Jurkat, Clone E6-1 (cell line): ENCODE data around the gene DACT1. TPM values are rescaled to one million over a fixed set of nuclear protein-coding genes. Genes with fewer than 3 reads are reported as not detected.
"Not testable (repeated sequence)": the region's sequence is repeated elsewhere in the genome, so short reads cannot be mapped to it uniquely, and the experiment has no call there.

Source experiments
- DNase-seq: peaks from one replicate; pipeline ENCODE4 v3.0.0-alpha.2; 2011; ENCODE audit warnings: low read depth, low spot score
- H3K4me3 ChIP-seq: 2 replicates; pipeline ENCODE4 v1.5.1; 2011; ENCODE audit warnings: mild to moderate bottlenecking, low read length, control low read depth, moderate library complexity
- polyA plus RNA-seq: library from polyadenylated mRNA; unstranded; fragments of >200 nt; gene quantifications from one replicate; pipeline ENCODE4 v1.2.1, GENCODE V29; 2012; ENCODE audit warnings: missing spikeins; ENCODE audit not compliant: insufficient read length, insufficient read depth

DACT1 gene, protein sequence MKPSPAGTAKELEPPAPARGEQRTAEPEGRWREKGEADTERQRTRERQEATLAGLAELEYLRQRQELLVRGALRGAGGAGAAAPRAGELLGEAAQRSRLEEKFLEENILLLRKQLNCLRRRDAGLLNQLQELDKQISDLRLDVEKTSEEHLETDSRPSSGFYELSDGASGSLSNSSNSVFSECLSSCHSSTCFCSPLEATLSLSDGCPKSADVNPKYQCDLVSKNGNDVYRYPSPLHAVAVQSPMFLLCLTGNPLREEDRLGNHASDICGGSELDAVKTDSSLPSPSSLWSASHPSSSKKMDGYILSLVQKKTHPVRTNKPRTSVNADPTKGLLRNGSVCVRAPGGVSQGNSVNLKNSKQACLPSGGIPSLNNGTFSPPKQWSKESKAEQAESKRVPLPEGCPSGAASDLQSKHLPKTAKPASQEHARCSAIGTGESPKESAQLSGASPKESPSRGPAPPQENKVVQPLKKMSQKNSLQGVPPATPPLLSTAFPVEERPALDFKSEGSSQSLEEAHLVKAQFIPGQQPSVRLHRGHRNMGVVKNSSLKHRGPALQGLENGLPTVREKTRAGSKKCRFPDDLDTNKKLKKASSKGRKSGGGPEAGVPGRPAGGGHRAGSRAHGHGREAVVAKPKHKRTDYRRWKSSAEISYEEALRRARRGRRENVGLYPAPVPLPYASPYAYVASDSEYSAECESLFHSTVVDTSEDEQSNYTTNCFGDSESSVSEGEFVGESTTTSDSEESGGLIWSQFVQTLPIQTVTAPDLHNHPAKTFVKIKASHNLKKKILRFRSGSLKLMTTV
- polyA plus RNA-seq = 1.2 TPM

DNA sequence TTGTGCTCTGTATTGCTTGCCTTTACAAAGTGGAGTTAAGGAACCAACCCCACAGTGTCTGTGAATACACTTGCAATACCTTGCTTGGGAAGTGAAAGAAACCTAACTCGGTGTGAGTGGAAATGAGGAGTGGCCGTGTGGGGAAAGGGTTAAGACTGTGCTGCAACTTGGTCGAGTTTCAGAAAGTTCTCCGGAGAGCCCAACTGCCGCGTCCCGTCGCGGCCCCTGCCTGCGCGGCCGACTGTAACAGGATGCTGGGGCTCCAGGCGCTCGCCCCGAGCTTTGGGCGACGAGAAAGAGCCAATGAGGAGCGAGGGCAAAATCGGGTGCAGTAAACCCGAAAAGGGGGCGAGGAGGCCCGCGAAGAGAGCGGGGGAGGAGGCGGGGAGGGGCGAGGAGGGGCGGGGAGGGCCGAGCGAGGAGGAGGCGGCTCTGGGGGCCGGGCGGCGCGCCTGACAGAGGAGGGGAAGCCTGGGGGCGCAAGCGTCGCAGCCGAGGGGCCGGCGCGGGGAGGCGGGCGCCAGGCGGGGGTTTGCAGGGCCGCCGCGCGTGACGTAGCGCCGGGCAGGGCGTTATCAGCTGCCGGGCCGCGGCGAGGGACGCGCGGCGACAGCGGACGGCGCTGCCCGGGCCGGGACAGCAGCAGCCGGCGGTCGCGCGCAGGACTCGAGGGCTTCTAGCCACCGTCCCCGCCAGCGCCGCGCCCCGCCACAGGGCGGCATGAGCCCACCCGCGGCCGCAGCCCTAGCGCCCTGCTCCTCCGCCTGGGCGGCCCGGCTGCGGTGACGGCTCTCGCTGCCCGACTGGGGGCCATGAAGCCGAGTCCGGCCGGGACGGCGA lies at the start of gene DACT1:
Gene DACT1 (plus strand): TSS at position 572 of the 840 bp plus-strand sequence. CDS start 241 bp downstream, at position 813.
- peak; percentile 2 for DNase-seq

DNA sequence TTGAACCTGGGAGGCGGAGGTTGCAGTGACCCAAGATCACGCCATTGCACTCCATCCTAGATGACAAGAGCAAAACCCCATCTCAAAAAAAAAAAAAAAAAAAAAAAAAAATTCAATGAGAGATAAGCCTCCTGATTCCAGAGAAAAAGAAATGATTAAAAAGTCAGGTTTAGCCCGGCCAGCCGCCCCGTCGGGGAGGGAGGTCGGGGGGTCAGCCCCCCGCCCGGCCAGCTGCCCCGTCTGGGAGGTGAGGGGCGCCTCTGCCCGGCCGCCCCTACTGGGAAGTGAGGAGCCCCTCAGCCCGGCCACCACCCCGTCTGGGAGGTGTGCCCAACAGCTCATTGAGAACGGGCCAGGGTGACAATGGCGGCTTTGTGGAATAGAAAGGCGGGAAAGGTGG lies 49.4 kb upstream of the DACT1 start:
- not testable (repeated sequence) for DNase-seq

More for the DNA sequence above, at the start of gene DACT1:
- H3K4me3 ChIP-seq = peak within 1 kb of the TSS; percentile 28

GRCh38 chr14:58593977-58594376 lies 43.8 kb upstream of the DACT1 start:
- DNase-seq = no peak
- H3K4me3 ChIP-seq = no peak overlapping the region

More for the DNA sequence above, 49.4 kb upstream of the DACT1 start:
- not testable (repeated sequence) for H3K4me3 ChIP-seq

GRCh38 chr14:58597041-58597440 lies 40.7 kb upstream of the DACT1 start:
- no peak for DNase-seq
- H3K4me3 ChIP-seq = no peak overlapping the region

GRCh38 chr14:58598028-58598803 lies 39.5 kb upstream of the DACT1 start:
- DNase-seq = peak; percentile 87
- no peak overlapping the region for H3K4me3 ChIP-seq

- no peak overlapping the region for H3K4me3 ChIP-seq
Observed at GRCh38 chr14:58598804-58599525, 38.8 kb upstream of the DACT1 start.

GRCh38 chr14:58599707-58600106 lies 38.1 kb upstream of the DACT1 start:
- H3K4me3 ChIP-seq = no peak overlapping the region
- no peak for DNase-seq

More at GRCh38 chr14:58598804-58599525, 38.8 kb upstream of the DACT1 start:
- peak; percentile 76 for DNase-seq

GRCh38 chr14:58605465-58605864 lies 32.3 kb upstream of the DACT1 start:
- no peak for DNase-seq
- no peak overlapping the region for H3K4me3 ChIP-seq

GRCh38 chr14:58607131-58607951 lies 30.4 kb upstream of the DACT1 start:
- no peak for DNase-seq
- H3K4me3 ChIP-seq = no peak overlapping the region

- DNase-seq = no peak
- H3K4me3 ChIP-seq = no peak overlapping the region
Observed at GRCh38 chr14:58607952-58608317, 29.8 kb upstream of the DACT1 start.

GRCh38 chr14:58617619-58618018 lies 20.1 kb upstream of the DACT1 start:
- H3K4me3 ChIP-seq = no peak overlapping the region
- no peak for DNase-seq

DNA sequence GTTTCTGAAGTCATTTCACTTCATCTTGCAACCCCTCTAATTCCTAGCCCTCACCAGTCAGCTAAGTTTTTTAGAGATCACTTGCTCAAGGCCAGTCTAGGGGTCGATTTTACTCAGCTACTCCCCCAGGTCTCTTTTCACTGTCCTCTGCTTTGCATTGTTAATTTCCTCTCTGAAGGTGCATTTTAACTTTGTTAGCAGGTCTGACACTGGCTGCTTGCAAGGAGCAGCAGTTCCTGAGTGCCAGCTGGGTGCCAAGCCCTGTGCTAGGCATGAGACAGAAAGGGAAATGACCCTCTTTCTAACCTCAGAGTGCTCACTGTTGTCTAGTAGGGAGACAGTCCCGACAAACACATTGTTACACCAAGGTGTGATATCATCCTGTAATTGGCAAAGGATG lies 17.8 kb upstream of the DACT1 start:
- DNase-seq = no peak
- no peak overlapping the region for H3K4me3 ChIP-seq

DNA sequence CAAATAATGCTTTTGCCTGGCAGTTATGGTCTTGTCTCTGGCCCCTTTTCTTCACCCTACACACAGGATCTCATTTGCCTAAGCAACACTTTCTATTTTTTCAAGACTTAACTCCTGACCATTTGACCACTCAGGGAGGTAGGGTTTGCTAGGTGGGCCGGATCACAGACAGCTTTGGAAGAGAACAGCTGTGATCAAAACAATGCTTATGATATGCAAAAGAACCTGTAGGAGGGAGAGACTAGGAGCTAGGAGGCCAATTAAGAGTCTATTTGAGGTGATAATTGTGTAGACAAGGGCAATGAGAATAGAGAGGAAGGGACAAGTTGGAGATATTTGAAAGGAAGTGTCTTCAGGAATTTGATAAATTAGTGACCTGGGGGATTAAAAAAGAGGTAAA lies 12.3 kb upstream of the DACT1 start:
- H3K4me3 ChIP-seq = no peak overlapping the region
- DNase-seq = no peak

DNA sequence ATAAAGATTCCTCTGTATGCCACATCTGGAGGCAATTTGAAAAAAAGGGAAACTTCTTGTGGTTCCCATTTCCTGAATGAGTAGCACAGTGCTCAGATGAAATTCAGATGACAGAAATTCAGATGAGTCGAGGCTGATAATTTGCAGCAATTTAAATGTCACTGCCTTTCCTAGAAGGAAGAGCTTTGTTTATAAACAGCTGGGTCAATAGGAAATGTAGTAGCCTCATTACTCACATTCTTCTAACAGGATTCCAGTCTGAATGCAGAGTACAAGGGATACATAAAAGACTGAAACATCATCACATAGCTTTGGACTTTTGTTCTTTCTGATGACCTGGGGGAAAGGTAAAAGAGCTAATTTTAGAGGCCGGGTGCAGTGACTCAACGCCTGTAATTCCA lies 11.3 kb upstream of the DACT1 start:
- no peak for DNase-seq
- H3K4me3 ChIP-seq = no peak overlapping the region

DNA sequence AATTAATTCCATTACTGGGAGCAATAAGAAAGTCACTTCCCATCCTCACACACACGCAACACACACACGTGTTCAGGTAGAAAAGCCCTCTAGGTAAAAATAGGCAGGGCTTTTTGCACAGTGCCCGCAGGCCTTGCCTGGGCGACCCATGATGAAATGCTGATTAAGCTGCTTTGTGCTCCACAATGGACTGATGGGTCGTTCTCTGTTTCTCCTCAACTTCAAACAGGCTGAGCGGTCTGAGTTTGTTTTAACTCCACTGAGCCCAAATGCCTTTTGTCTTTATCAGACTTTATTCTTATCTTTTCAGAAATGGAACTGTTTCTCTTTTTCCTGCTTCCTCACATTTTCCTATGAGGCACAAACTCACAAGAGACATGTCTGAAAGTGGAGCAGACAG lies 9.4 kb upstream of the DACT1 start:
- DNase-seq = no peak
- no peak overlapping the region for H3K4me3 ChIP-seq

- no peak for DNase-seq
- no peak overlapping the region for H3K4me3 ChIP-seq
Observed at GRCh38 chr14:58629281-58629680, 8.5 kb upstream of the DACT1 start.

- no peak for DNase-seq
- H3K4me3 ChIP-seq = no peak overlapping the region
Observed at GRCh38 chr14:58631732-58632131, 6.0 kb upstream of the DACT1 start.
